HG02885 (cell line): ENCODE data around the gene RETREG2.
"Not testable (repeated sequence)": the region's sequence is repeated elsewhere in the genome, so short reads cannot be mapped to it uniquely, and the experiment has no call there.

Experiments used
- ATAC-seq: cut with Tn5 transposase; IDR thresholded peaks from one replicate; pipeline ENCODE4 v1.9.1; 2021; ENCODE audit warnings: mild to moderate bottlenecking; ENCODE audit not compliant: unreplicated experiment, poor library complexity

The RETREG2 gene

GRCh38 chr2:219184121-219184520, 6.0 kb downstream of the RETREG2 start:
- no peak for ATAC-seq

DNA sequence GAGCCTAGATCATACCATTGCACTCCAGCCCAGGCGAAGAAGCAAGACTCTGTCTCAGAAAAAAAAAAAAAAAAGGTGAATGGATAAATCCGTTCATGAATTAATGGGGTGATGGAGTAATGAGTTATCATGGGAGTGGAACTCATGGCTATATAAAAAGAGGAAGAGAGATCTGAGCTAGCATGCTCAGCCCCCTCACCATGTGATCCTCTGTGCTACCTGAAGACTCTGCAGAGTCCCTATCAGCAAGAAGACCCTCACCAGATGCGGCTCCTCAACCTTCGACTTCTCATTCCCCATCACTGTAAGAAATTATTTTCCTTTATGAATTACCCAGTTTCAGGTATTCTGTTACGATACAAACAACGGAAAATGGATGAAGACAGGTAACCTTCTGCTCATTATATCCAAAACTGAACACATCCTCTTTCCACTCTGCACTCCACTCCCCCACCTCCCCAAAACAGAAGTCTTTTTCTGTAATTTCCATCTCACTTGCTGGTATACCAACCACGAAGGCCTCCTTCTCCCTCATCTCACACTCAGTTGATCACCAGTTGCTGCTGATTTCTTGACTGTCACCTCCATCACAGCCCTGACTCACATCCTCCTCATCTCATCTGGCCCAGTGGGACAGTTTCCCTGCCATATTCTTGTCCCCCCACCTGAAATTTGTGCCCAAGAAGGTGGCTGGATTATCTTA, 8.8 kb downstream of the RETREG2 start:
- ATAC-seq = no peak

- ATAC-seq = no peak
These were observed 19.3 kb downstream of the RETREG2 start for GRCh38 chr2:219197388-219197787.

DNA sequence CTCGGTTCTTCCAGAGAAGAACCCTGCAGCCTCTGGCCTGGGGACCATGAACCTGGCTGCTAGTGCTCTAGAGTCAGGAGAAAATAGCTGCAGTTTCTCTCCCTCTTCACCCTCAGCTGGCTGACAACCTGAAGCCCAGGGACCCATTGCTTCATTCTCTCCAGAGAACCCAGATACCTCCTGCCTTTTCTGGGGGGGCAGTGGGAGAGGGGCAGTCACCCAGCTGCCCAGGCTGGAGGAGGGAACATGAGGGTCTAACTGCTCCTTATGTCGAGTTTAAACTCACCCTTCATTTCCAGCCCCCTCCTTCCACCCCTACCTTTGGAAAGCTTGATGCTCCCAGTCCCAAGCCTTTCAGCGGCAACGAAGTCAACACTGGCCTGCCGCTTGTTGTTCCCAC, 20.9 kb downstream of the RETREG2 start:
- no peak for ATAC-seq

- ATAC-seq = no peak
These were observed 21.6 kb downstream of the RETREG2 start for GRCh38 chr2:219199470-219200211.

GRCh38 chr2:219200502-219201326, 22.6 kb downstream of the RETREG2 start:
- not testable (repeated sequence) for ATAC-seq

DNA sequence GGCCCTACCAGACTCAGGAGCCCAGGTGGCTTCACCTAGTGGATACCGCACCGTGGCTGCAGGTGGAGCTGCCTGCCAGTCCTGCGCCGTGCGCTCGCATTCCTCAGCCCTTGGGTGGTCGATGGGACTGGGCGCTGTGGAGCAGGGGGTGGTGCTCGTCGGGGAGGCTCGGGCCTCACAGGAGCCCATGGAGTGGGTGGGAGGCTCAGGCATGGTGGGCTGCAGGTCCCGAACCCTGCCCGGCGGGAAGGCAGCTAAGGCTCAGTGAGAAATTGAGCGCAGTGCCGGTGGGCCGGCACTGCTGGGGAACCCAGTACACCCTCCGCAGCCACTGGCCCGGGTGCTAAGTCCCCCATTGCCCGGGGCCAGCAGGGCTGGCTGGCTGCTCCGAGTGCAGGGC, 23.3 kb downstream of the RETREG2 start:
- ATAC-seq = not testable (repeated sequence)

GRCh38 chr2:219204425-219205164, 26.5 kb downstream of the RETREG2 start:
- ATAC-seq = no peak

GRCh38 chr2:219205165-219205538, 27.1 kb downstream of the RETREG2 start:
- no peak for ATAC-seq

- ATAC-seq = no peak
These were observed 27.9 kb downstream of the RETREG2 start for GRCh38 chr2:219205981-219206327.

- ATAC-seq = peak; percentile 97
These were observed 28.5 kb downstream of the RETREG2 start, which contains the start of gene ZFAND2B for GRCh38 chr2:219206328-219207133. Gene ZFAND2B, plus strand, starts transcription at chr2:219206782. Its CDS starts 206 bp downstream, at chr2:219206988.

DNA sequence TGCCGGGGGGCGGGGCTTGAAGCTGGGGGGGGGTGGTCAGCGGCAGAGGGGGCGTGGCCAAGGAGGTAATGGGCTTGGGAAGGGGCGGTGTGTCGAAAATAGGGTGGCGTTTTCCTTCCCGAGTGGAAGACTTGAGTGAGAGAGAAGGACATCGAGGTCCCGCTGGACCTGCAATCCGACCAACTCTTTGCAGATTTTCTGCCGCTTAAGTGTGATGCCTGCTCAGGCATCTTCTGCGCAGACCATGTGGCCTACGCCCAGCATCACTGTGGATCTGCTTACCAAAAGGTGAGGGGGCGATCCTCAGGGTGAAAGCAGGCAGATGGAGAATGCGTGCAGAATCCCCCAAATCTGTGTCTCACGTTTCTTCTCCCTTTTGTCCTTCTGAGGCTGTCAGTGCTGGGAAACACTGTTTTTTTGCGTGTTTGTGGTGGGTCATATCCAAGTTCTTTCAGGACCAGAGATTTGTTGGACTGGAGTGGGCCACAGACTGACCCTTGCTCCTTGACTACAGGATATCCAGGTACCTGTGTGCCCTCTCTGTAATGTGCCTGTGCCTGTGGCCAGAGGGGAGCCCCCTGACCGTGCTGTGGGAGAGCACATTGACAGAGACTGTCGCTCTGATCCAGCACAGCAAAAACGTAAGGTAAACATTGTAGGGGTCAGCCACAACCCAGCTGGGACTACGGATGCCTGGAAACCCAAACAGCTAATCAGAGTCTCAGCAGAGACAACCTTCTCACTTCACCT, 29.2 kb downstream of the RETREG2 start:
- ATAC-seq = no peak

- no peak for ATAC-seq
These were observed 30.0 kb downstream of the RETREG2 start for GRCh38 chr2:219207884-219208740.

GRCh38 chr2:219209236-219210195, 31.4 kb downstream of the RETREG2 start:
- ATAC-seq = no peak

DNA sequence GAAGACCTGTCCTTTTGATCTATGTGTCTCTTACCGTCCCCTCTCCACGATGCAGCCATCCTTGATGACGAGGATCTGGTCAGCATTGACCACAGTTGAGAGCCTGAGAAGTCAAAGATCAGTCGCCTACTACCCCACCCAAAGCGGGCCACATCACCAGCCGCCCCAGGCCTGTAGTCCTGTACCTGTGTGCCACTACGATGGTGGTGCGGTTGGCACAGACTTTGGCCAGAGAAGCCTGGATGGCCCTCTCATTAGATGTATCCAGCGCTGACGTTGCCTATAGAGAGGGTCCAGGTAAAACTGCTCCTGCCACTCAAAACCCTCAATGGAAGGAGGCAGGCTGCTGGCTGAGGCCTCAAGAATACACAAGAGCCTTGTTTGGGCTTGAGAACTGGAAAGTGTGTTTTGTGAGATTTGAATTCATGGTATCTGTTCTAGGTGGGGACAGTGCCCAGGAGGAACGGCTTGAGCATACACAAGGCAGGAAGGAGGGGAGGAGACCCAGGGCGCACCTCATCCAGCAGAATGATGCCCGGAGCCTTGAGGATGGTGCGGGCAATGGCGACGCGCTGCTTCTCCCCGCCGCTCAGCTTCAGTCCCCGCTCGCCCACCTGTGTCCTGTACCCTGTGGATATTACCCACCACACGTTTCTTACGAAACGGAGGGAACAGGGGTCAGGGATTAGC, 32.3 kb downstream of the RETREG2 start:
- ATAC-seq = no peak

- no peak for ATAC-seq
These were observed 32.8 kb downstream of the RETREG2 start for GRCh38 chr2:219210886-219211362.
